HK-2 (cell line): ENCODE measurements around the gene KCNB1.

ENCODE experiments used
- DNase-seq: peaks from one replicate; pipeline ENCODE4 v3.0.0-alpha.2; 2018; ENCODE audit not compliant: unreplicated experiment

KCNB1 gene

DNA sequence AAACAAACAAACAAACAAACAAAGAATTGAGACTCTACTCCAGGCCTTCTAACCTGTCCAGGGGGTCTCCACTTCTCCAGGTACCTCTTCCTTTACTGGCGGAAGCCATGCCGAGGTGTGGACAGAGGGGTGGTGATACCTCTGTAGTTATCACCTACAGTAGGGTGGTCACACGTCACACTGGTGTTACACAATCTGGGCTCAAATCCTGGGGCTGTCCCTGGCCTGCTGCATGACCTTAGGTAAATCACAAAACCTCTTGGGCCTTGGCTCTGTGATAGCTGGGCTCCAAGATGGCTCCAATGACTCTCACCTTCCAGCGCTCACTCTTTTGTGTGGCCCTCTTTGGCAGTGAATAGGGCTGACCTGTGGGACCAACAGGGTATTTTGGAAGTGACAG, 127.8 kb downstream of the KCNB1 start:
- DNase-seq, result no peak

DNA sequence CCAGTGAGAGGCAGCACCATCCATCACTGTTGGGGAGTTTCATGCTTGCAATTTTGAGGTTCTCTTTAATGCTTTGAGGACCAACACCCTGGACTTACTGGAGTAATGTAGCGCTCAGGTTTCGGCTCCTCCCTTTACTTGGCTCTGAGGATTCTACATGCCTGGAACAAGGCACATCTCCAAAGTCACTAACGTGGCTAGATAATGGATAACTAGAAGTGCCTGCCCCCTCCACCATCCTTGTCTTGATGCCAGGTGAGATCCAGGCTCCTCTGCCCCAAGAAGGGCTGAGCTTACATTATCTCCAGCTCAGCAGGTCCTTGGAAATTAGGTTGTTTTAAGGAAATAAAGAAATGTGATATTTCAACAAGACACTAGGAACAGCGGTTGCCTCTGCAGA, 129.1 kb downstream of the KCNB1 start:
- no peak for DNase-seq

DNA sequence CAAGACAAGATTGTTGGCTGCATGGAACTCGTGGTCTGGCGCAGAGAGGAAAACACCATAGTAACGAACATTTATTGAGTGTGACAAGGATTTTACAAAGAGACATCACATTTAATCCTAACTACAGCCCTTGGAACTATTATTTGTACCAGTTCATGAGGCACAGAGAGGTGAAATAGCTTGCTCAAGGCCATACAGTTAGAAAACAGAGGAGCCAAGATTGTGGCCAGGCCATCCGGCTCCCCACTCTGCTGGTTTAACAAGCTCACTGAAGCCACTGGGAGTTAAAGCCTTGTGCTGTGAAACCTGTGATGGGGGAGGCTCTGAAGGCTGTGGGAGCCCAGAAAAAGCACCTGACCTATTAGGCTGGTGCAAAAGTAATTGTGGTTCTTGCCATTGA, 129.7 kb downstream of the KCNB1 start:
- DNase-seq, result no peak

DNA sequence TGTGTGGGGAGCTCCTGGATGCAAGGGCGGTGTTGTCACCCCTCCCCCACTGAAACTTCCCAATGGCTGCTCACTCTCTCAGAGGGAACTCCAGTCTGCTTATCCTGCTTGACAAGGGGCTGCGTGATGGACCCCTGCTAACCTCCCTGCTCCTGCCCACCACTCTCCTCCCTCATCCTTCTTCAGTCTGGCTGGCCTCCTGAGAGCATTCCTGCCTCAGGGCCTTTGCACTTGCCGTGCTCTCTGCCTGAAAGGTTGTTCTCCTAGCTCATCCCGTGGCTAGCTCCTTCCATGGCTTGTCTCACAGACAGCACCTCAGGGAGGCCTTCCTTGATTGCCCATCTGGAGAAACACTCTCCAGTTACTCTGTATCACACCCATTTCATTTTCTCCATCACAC, 130.7 kb downstream of the KCNB1 start:
- no peak for DNase-seq

DNA sequence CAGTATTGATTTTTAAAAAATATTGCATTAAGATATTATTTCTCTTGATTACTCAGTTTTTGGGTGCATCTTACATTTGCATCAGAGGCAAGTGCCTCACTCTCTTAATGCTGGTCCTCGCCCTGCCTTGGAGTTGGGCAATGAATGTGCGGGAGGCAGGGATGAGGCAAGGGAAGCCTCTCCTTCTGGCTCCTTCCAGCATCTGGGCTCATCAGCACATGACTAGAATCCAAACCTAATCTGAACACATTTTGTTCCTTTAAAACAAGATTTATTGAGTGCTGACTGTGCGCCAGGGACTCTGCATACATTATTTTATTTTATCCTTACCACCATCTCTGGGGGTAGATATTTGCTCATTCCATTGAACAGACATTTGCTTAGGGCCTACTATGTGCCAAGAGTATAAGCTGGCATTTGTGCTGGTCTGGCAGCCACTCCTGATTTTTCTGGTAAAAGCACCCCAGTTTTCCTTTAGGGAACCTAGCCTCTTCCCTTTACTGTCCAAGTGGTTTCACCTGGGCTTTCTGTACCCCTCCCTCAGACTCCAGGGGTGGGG, 132.7 kb downstream of the KCNB1 start:
- DNase-seq, result no peak

DNA sequence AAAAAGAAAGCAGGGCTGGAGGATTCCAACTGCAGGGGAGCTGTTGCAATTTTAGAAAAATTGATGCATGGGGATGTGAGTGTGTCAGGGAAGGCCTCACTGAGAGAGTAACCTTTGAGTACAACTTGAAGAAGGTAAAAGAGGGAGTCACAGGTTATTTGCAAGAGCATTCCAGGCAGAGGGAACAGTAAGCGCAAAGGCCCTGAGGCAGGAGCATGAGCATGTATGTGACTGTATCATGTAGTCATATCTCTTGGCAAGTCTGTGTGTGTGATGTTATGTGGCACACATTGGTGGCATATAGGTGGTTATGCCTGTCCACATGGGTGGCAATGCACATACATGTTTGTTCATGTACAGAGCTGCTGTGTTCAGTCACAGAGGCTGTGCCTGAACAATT, 133.4 kb downstream of the KCNB1 start:
- DNase-seq, result no peak

DNA sequence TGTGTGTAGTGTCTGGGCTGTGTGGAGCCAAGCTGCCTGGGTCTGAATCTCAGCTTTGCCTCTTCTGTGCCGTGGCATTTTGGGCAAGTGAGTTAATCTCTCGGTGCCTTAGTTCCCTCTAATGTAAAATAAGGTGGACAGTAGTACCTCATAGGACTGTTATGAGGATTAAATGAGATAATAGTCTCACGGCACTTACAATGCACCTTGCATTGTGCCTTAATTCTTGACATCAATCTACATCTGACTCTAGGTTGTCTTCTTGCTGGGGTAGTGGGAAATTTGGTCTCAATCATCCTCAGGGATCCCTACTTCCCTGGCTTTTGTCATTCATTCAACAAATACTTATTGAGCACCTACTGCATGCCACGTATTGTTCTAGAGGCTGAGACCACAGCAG, 133.9 kb downstream of the KCNB1 start:
- no peak for DNase-seq

DNA sequence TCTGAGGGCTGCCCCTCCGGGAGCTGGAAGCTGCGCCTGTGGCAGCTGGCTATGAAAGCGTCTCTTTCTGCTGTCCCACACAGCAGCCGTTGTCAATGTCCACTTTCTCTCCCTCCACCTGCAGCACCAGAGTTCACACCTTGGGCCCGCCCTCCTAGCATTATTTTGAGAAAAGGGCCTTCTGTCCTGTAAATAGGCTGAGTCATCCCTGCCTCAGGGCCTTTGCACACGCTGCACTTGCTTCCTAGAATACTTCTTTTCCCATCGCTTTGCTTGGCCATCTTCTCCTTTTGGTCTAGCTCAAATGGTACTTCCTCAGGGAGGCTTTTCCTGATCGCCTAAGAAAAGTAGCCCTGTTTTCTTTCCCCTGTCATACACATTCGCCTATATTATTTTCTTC, 135.3 kb downstream of the KCNB1 start:
- no peak for DNase-seq

DNA sequence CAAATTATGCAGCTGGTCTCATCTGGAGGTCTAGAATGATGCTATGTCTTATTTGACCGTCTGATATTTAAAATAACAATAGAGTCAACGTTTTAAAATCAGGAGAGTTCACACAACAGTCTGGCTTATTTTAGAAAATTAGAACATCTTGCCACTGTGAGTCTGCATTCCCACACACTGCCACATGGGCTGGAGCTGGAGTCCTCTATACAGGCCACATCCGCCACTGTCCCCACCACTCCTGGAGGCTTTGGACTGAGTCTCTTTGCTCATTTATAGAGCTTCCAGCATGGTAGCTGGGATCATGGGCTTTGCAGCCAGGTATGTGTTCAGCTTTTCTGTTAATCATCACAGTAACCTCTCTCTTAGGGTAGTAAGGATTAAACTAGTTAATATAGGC, 135.8 kb downstream of the KCNB1 start:
- no peak for DNase-seq

DNA sequence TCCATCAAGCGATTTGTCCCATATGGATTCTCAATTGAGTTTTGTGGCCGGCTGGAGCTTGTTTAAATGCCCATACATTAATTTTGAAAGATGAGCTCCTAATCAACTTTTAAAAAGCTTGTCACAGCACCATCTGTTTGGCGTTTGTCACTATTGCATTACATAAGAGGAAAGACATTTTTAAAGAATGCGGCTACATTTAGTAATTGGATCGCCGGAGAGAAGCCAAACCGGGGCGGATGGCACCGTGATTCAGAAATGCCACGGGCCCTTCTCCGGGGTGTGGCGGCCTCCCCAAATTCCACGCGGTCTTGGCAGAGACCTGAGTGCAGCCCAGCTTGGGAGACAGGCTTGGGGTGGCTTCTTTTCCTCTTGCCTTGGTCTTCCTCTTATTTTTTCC, 136.9 kb downstream of the KCNB1 start:
- DNase-seq, result peak; percentile 36

DNA sequence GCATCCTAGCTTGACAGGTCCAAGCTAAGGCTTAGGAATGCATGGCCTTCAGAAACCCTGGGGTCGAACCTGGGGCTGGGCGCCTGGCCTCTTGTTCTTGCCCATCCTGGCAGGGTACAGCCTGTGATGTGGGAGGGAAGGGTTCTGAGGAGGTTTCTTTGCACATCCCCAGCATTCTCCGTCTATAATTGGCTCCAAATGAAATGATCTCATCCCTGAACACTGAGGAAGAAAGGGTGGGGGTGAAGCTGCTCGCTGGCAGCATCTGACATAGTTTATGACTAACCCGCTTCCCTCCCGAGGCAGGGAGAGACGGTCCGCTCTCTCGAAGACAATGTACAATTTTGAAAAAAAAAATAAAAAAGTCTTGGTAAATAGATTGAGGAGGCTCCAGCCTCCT, 137.5 kb downstream of the KCNB1 start:
- DNase-seq, result peak; percentile 70

DNA sequence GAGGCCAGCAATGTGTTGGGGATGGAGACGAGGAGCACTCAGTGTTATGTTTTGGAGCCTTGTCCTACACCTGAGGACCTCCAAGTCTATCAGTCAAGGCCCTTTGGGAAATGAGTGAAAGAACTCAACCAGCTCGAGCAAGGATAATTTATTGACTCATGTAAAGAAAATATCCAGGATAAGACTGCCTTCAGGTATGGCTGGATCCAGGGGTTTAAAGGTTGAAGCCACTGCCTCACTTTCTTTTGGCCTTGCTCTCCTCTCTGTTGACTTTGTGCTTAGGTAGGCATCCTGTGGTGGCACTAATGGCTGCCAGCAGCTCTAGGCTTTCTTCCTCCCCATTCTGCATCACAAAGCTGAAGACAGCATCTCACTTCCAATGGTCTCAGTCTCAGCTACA, 138.3 kb downstream of the KCNB1 start:
- DNase-seq, result no peak

DNA sequence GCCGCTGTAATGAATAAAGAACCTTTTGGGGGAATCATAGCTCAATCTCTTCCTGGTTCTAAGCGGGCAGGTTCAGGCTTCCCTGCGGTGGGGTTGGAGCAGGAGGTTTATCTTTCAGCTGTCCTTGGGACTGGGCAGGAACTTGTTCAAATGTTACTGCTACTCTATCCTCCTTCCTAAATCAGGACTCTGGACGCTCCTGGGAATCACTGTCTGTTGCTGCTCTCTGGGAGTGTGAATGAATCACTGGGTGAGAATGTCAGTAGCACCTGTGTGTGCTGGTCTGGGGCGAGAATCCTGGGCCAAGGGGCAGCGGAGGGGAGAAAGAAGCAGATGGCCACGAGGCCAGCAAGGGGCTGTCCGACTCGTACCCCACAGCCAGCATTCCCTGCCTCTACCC, 139.2 kb downstream of the KCNB1 start:
- DNase-seq, result no peak

DNA sequence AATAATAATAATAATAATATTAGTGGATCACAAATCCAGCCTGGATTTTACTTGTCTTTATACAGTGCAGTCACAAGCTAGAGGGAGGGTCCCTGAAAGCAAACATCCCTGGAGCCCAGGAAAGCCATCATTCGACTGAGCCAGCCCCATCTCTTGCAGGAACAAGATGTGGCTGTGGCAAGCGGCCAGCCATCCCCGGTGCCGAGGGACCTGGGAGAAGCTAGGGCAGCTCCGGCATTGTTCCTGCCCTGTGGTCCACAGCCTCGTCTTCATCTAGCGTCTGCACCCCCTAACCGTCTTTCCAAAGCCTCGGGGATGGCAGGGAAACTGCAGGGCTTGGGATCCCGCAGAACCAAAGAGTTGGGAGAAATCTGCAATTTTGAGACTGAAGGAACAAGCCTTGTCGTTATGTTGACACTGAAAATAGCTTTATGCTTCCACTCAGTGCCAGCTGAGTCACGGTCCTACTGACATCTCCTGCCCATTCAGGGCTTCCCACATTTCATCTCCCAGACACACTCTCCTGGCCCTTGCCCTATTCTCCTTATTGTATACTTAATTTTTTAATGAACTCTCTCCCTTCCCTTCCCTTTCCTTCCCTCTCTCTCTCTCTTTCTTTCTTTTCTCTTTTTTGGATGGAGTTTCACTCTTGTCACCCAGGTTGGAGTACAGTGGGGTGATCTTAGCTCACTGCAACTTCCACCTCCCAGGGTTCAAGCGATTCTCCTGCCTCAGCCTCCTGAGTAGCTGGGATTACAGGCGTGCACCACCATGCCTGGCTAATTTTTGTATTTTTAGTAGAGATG, 142.1 kb downstream of the KCNB1 start:
- DNase-seq, result no peak

DNA sequence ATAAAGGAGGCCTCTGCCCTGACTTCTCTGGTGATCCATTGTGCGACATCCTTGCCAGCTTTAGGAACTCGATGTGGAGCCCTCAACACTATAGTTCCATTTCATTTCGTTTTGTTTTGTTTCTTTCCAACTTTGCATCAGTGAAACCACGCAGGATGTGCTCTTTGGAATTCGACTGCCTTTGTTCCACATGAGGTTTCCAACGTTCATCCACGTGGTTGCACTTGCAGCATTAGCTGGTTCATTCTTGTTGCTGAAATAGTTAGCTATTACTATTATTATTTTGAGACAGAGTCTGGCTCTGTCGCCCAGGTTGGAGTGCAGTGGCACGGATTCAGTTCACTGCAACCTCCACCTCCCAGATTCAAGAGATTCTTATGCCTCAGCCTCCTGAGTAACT, 143.3 kb downstream of the KCNB1 start:
- no peak for DNase-seq

DNA sequence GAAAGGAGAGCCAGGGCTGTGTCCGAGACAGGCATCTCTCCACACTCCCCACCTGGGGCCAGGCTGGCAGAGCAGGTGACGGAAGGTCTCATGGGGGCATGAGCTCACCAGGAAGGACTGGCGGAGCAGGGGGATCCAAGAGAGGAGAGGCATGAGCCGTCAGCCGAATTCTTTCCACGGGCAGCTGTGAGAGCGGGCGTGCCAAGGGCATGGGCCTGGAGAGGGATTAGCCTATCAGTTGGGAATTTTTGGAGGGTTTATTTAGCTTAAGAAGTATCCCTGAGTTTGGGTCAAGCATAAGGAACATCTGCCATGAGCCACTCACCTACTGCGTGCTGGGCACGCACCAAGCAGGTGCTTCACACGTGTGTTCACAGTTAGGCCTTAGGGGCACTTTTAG, 144.4 kb downstream of the KCNB1 start:
- no peak for DNase-seq

DNA sequence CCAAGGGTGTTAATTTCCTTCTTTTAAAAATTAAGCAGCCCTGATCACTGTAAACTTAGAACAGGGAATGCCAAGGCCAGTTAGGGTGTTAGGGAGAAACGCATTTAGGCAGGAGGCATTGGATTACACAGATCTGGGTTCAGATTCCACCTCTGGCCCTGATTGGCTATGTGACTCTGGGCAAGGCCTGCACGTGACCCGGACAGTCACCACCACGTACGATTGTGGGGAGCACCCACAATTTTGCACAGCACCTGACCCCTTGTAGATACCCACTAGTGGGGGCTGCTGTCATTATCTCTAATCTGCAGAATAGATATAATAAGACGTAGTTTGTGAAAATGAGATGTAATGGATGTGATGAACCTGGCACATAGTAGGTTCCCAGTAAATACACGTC, 145.1 kb downstream of the KCNB1 start:
- no peak for DNase-seq

DNA sequence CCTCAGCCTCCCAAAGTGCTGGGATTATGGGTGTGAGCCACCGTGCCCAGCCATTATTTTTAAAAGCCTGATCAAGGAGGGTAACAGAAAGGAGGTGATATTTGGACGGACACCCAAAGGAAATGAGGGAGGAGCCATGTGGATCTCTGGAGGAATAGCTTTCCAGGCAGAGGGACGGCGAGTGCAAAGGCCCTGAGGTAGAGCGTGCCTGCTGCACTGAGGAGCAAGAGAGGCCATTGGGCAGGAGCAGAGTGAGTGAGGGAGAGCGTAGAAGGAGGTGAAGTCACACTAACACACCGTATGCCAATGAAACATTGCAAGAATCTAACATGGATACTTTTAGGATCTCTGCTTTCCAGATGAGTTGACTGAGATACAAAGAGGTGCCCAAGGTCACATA, 145.7 kb downstream of the KCNB1 start:
- DNase-seq, result no peak

DNA sequence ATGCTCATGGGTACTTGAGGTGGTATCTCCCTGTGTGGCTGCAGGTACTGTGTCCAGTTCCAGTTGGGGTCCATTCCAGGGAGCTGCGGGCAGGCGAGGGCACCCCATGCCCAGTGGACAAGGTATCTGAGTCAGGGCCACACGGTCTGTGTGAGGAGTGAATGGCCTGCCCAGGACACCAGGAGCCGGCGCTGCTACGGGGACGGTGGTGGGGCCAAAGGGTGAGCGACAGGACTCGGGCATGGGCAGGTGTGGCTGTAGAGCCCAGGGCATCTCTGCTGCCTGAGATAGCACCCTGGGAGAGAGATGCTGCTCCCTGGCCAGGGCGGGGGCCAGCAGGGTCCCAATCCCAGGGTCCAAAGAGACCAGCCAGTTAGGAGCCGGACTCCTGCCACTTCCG, 147.0 kb downstream of the KCNB1 start:
- no peak for DNase-seq

DNA sequence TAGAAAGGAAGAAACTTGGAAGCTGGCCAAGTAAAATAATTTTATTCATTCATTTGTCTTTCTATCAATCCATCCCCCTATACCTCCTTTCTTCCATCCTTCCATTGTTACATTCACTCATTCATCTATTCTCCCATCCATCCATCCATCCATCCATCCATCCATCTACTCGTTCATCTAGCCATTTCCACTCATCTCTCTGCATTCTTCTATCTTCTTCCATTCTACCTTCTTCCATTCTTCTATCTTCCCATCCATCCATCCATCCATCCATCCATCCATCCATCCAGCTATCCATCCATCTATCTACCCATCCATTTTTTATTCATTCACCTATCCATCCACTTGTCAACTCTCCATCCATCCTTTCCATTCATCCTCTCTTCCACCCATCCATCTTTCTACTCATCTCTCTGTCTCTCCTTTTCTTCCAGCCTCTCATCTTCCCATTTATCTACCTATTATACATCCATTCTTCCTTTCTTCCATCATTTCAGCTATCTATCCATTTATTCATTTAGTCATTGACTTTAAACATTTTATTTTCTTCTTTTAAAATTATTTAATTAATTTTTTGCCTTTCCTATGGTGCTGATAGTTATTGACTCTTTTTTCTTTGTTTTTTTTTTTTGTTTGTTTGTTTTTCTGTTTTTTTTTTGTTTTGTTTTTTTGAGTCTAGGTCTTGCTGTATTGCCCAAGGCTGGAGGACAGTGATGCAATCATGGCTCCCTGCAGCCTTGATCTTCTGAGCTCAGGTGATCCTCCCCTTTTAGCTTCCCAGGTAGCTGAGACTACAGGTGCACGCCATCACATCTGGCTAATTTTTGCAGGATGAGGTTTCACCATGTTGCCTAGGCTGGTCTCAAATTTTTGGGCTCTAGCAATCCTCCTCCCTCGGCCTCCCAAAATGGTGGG, 151.5 kb downstream of the KCNB1 start:
- DNase-seq, result no peak

DNA sequence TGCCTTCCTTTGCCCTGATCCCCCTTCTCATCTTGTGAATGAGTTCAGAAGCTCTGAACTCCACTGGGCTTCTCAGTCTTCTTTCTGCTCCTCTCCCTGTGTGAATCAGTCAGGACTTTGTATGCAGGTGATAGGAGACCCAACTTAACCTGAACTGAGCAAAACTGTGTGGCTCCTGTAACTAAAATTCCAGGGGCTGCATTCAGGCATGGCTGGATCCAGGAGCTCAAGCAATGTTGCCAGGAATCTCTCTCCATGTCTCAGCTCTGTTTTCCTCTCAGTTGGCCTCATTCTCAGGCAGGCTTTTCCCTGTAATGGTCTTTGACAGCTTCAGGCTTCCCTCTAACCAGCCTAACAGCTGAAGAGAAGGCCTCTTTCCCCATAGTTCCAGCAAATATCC, 153.7 kb downstream of the KCNB1 start:
- DNase-seq, result no peak

DNA sequence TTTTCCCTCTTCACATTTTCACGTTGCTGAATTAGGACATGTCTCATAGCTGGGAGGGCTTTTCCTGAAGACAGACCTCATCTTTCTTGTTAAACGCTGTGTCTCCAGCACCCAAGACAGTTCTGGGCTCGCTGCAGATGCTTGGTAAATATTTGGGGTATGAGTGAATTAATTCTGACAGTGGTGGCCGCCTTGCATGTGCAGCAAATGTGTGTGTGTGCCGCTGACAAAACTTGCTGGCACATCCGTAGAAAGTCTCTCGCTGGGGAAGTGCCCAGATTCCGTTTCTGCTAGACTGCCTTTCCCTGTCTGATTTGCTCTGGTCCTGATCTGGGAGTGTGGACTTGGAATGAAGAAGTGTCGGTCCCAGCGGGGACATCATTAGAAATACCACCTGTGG, 156.4 kb downstream of the KCNB1 start:
- no peak for DNase-seq

DNA sequence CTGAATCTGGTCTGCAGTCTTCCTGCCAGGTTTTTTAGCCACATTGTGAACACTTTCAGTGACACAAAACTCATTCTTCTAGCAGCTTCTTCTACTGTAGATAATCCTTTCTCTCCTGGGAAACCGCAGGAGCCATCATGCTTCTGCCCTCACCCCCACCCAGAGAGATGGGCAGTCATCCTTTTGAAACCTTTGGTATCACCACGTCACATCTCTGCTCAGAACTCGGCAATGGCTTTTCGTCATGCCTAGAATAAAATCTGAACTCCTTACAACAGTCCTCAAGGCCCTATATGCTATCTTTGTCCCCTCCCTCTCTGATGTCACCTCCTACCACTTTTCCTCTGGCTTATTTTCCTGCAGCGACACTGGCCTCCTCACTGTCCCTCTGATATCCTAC, 158.2 kb downstream of the KCNB1 start:
- DNase-seq, result no peak
